ENCODE results near the gene NTSR2.

Gene NTSR2

DNA sequence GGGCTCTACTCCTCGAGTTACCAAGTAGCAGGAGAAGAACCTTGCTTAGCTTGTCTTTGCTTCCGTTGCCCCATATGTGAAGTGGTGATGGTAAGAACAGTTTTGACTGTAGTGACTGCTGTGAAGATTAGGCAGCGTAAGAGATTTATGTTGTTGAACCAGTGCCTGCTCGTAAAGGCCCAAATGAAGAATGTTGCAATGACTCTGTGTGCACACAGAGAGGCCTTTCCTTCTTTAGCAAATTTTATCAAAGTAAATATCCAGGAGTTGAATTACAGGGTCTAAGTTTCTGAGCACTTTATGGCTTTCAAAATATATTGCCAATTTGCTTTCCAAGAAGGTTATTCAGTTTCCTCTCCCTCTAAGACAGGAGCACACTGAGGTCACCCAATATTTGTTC lies 14.5 kb downstream of the NTSR2 start:
- no peak for DNase-seq

- DNase-seq, result no peak
These were observed 17.4 kb downstream of the NTSR2 start for GRCh38 chr2:11652553-11652952.

DNA sequence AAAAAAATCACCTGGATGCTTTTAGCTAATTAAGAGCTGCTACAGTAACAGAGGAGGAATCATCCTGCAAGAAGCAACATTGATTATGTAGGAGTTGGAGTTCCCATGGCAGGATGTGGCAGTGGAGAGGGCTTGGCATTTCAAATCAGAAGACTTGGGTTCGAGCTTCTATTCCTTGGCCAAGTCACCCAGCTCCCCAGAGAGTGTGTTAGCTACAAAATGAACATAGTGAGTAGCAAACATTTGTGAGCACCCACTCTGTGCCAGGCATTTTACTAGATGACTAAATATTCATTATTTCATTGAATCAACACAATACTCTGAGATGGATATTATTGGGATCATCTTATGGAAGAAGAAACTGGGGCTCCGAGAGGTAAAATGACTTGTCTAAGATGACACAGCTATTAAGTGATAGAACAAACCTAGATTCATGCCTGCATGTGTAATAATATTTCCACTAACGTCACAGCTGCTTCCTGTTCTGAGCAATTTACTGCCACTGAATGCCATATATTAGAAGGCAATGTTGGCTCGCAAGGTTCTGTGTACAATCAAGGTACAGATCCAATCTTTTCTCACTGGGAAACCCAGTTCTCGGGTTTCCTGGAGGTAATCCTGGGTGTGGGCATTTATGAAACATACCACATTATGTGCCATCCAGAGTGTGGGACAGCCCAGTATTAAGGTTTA lies 18.0 kb downstream of the NTSR2 start:
- DNase-seq, result no peak

- no peak for DNase-seq
These were observed 20.9 kb downstream of the NTSR2 start for GRCh38 chr2:11649093-11649492.

- no peak for DNase-seq
These were observed 22.0 kb downstream of the NTSR2 start for GRCh38 chr2:11647834-11648600.

DNA sequence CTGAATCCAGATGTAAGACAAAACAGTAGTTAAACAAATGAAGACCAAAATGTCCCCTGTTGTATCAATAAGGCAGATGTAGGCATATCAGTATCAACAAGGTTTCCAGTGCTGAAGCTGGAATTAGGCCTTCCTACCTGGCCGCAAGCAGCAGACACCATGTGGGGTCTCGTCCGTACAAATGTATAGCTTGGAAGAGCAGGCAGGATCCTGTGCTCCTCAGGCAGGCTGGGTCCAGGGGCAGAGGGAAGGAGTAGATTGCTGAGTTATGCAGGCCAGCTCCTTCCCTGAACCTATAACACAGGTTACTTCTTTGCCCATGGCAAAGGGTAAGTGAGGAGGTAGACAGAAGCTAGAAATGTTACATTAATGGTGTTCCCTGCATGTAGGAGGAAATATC lies 23.5 kb downstream of the NTSR2 start:
- no peak for DNase-seq

- no peak for DNase-seq
These were observed 25.7 kb downstream of the NTSR2 start for GRCh38 chr2:11644293-11644692.

DNA sequence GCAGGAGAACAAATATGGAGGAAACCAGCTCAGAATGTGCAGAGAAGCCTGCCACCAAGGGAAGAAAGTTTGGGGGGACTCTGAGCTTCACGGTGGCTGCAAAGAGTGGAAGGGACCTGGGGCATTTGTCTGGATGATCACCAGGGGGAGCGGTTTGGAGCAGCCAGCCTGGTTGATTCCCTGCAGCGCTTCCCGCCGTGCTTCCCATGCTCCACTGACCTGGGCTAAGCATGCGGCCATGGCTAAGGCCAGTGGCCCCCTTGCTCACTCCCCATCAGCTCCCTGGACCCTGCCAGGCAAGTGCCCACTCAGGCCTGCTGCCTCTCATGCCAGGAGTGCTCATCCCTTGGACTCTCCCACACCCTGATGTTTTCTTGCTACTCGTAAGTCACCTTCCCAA lies 27.0 kb downstream of the NTSR2 start:
- DNase-seq, result no peak

DNA sequence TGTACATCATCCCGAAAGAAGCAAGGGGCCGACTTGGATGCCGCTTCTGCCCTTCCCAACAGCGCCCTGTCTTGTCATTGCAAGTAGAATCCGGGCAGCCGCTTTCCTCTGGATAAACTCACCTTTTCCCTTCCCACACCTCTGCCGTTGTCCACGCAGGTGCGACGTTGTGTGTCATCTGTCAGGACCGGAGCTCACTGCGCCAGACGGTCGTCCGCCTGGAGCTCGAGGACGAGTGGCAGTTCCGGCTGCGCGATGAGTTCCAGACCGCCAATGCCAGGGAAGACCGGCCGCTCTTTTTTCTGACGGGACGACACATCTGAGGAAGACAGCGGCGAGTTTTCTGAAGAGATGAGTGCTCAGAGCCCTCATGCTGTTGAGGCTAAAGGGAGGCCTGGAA lies 29.9 kb downstream of the NTSR2 start:
- no peak for DNase-seq

DNA sequence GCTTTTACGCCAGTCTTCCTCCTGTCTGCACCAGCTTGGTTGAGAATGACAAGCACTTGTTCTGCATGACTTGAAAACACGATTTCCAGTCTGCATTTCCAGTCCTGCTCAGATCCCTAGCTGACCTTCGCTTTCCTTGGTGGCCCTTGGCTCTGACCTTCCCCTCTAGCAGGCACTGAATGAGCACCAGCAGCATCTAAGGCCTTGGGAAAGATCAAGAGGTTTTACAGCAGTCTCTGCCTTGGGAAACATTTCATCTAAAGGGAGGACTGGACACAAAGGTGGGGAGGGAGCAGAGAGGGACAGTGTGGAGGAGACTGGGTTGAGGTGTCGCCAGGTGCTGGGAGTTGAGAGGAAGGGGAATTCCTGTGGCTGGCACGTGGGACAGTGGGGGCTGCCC lies 30.5 kb downstream of the NTSR2 start:
- no peak for DNase-seq

- no peak for DNase-seq
These were observed 32.4 kb downstream of the NTSR2 start for GRCh38 chr2:11637546-11637945.

DNA sequence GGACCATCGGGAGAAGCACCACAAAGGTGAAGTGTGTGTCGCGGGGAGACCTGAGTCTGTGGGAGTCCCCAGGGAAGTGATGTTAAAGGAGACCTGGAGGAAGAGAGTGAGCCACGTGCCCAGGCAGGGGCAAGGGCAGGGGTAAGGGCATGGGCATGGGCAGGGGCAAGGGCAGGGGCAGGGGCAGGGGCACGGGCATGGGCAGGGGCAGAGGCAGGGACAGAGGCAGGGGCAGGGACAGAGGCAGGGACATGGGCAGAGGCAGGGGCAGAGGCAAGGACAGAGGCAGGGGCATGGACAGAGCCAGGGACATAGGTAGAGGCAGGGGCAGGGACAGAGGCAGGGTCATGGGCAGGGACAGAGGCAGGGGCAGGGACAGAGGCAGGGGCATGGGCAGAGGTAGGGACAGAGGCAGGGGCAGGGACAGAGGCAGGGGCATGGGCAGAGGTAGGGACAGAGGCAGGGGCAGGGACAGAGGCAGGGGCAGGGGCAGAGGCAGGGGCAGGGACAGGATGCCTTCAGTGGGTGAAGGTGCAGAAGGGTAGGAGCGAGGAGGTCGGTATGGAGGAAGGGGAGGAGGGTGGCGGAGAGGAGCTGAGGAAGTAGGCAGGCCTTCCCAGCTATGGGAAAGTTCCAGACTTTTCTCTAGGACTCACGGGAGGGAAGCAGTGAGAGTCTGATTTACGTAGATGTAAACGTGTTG lies 33.3 kb downstream of the NTSR2 start:
- DNase-seq, result no peak

DNA sequence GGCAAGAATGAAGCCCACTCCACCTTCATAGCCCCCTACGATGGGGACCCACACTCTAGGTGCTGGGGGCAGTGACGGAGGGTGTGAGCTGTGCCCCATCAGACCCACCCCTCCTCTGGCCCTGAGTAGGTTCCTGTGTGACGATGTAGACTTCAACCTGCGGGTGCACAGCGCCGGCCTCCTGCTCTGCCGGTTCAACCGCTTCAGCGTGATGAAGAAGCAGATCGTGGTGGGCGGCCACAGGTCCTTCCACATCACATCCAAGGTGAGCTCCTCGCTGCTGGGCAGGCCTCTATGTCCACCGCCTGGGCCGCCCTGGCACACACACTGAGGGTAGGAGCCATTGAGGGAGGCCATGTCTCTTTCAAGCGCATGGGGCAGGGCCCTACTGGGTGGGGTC lies 34.9 kb downstream of the NTSR2 start:
- no peak for DNase-seq

GRCh38 chr2:11634584-11634983 lies 35.4 kb downstream of the NTSR2 start:
- no peak for DNase-seq

DNA sequence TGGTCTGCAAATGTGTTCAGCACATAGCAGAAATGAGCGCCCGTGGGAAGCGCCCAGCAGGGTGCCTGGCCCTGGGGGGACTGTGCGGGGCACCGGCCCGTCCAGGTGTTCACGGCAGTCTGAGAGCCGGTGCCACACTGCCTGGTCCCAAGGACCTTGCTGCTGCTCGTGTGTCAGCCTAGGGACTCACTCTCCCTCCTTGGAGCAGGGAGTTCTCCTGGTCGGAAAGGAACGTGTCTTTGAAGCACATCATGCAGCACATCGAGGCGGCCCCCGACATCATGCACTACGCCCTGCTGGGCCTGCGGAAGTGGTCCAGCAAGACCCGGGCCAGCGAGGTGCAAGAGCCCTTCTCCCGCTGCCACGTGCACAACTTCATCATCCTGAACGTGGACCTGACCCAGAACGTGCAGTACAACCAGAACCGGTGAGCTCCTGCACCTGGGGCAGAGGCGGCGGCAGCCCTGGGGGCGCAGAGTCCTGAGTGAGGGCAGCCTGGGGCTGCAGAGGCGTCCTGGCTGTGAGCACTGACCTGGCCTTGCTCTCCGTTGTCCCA lies 36.0 kb downstream of the NTSR2 start:
- no peak for DNase-seq

- no peak for DNase-seq
These were observed 38.5 kb downstream of the NTSR2 start for GRCh38 chr2:11631462-11631861.

GRCh38 chr2:11630855-11631254 lies 39.1 kb downstream of the NTSR2 start:
- no peak for DNase-seq

DNA sequence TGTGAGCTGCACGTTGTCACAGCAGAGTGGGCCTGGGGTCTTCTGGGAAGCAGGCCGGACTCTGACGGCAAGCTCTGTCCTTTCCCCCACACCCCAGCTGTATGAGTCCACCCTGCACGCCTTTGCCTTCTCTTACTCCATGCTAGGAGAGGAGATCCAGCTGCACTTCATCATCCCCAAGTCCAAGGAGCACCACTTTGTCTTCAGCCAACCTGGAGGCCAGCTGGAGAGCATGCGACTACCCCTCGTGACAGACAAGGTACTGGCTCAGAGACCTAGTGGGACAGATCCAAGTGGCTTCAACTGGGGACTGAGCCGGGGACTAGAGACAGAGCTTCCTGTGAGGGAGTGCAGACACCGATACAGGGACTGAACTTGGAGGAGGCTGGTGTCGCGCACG lies 40.1 kb downstream of the NTSR2 start:
- no peak for DNase-seq

DNA sequence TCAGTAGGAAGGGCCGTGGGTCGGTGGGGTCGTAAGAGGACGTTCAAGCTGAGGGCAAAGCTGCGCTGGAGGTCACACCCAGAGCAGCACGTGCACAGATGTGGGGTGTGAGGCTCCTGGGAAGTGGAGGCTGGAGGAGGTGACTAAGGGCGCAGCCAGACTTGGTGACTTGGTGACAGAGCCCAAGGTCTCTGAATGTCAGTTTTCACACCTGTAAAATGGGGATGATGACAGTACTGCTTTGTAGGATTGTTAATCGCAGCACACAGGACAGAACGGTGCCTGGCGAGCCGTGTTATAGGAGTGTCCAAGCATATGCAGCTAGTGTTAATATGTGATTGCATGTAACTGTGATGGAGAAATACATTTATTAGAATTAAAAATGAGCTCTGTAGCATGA lies 40.8 kb downstream of the NTSR2 start:
- no peak for DNase-seq

DNA sequence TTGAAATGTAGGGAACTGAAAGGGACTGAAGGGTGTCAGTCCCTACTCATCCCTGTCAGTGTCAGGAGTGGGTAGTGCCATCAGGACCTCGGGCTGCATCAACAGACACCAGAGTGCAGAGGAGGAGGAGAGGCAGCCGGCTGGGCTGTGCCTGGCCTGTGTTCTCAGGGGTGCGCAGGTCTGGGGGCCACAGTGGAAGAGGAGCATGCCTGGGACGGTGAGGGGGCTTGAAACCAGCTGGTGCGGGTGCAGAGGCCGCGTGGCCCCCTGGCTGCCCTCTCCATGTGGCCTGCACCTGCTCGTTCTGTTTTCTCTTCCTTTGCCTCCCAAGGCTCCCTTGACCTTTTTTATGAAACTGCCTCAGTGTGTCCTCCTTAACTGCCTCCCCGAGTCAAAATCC lies 41.3 kb downstream of the NTSR2 start:
- DNase-seq, result no peak

GRCh38 chr2:11625671-11626070 lies 44.3 kb downstream of the NTSR2 start:
- DNase-seq, result no peak

- DNase-seq, result no peak
These were observed 45.1 kb downstream of the NTSR2 start for GRCh38 chr2:11624893-11625292.

DNA sequence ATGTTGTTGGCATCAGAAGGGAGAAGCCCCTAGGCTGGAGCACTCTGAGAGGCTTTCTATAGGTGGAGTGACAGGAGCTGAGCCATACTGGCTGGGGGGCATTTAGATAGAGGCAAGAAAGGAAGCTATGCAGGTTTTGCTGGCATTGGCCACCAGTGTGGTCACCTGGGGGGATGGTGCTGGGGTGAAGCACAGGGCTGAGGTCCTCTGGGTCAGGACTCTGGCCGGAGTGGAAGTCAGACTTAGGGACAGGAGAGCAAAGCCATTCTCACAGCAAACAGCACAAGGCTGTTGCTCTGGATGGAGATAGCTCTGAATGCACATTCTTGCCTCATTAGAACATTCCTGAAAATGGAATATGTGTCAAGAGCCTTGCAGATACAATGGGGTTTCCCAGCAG lies 47.4 kb downstream of the NTSR2 start:
- no peak for DNase-seq

GRCh38 chr2:11621410-11621809 lies 48.6 kb downstream of the NTSR2 start:
- no peak for DNase-seq

All from left hindlimb (tissue), 1 donor.